CD4-positive, CD25-positive, alpha-beta regulatory T cell (primary cell): ENCODE data around the gene PLCB4. TPM values are rescaled to one million over a fixed set of nuclear protein-coding genes. Genes with fewer than 3 reads are reported as not detected.
A peak's percentile ranks its signal among the peaks of the same experiment; 100 is the strongest.

Experiments
- ATAC-seq, 2 donors: fragments of 150-1000 bp; cut with Tn5 transposase; one replicate each; pipeline ENCODE4 v1.10.0; 2021; ENCODE audit warnings: low read depth in 2 of 2, moderate number of reproducible peaks in 2 of 2, moderate library complexity in 1 of 2
- DNase-seq, 3 donors: peaks; one replicate each; pipeline versions ENCODE4 v3.0.0 to v3.0.0-alpha.2; 2012 to 2022; ENCODE audit warnings: mixed read lengths in 1 of 3
- H3K27ac ChIP-seq: one replicate; pipeline ENCODE4 v1.7.0; 2013; ENCODE audit warnings: mild to moderate bottlenecking, low read length; ENCODE audit not compliant: insufficient read depth, poor library complexity, severe bottlenecking
- H3K27me3 ChIP-seq: one replicate; pipeline ENCODE4 v1.7.0; 2013; ENCODE audit warnings: low read length; ENCODE audit not compliant: control insufficient read depth, insufficient read depth
- H3K36me3 ChIP-seq: one replicate; pipeline ENCODE4 v1.7.0; 2013; ENCODE audit warnings: mild to moderate bottlenecking, low read length, moderate library complexity; ENCODE audit not compliant: control insufficient read depth, insufficient read depth
- H3K4me1 ChIP-seq: 2 replicates; pipeline ENCODE4 v1.7.0; 2013; ENCODE audit warnings: mild to moderate bottlenecking, low read length; ENCODE audit not compliant: insufficient read depth, control insufficient read depth, poor library complexity, severe bottlenecking
- H3K4me3 ChIP-seq: one replicate; pipeline ENCODE4 v1.7.0; 2013; ENCODE audit warnings: low read depth, mild to moderate bottlenecking, low read length, moderate library complexity
- H3K9me3 ChIP-seq, 2 experiments: 1 replicate in 1 of 2; 2 replicates in 1 of 2; pipeline ENCODE4 v1.7.0; 2013; ENCODE audit warnings: low read length in 2 of 2, mild to moderate bottlenecking in 1 of 2, moderate library complexity in 1 of 2; ENCODE audit not compliant: control insufficient read depth in 2 of 2
- H3K27ac Mint-ChIP-seq, 3 donors: one replicate each; pipeline ENCODE4 v1.8.0; 2020 to 2022; ENCODE audit warnings: mild to moderate bottlenecking in 3 of 3, mixed read lengths in 3 of 3, moderate library complexity in 2 of 3
- H3K27me3 Mint-ChIP-seq: one replicate; pipeline ENCODE4 v1.8.0; 2022; ENCODE audit warnings: mild to moderate bottlenecking, mixed read lengths
- H3K36me3 Mint-ChIP-seq: one replicate; pipeline ENCODE4 v1.8.0; 2020; ENCODE audit warnings: mixed read lengths
- H3K4me1 Mint-ChIP-seq, 4 donors: one replicate each; pipeline ENCODE4 v1.8.0; 2020 to 2022; ENCODE audit warnings: mixed read lengths in 4 of 4, mild to moderate bottlenecking in 1 of 4
- H3K4me3 Mint-ChIP-seq, 4 donors: one replicate each; pipeline ENCODE4 v1.8.0; 2020 to 2022; ENCODE audit warnings: mild to moderate bottlenecking in 4 of 4, mixed read lengths in 4 of 4, moderate library complexity in 3 of 4
- H3K9me3 Mint-ChIP-seq, 7 donors: one replicate each; pipeline ENCODE4 v1.8.0; 2020 to 2022; ENCODE audit warnings: mixed read lengths in 7 of 7, mild to moderate bottlenecking in 3 of 7, moderate library complexity in 2 of 7
- polyA plus RNA-seq, 4 donors: library from polyadenylated mRNA; unstranded; fragments of 300-500 nt; fragmentation: Illumina TruSeq; gene quantifications; one replicate each; pipeline ENCODE4 v1.2.3, GENCODE V29; 2021
- total RNA-seq: library from RNA; stranded (reverse); gene quantifications from one replicate; pipeline ENCODE4 v1.2.3, GENCODE V29; 2022

Gene PLCB4
- total and polyA plus RNA-seq, 5 donors from 2014 or later: 0.94 TPM; not detected in 4

GRCh38 chr20:9109566-9109965 is 40.7 kb downstream of the PLCB4 start:
- Mint-ChIP-seq H3K4me3 (no peak overlapping the region), H3K27me3 (no peaks in the 10 kb centered on the region), H3K9me3 (peaks cover 0 to 4% (median 2%) of the 10 kb centered on the region in 7 donors), H3K27ac (no peak overlapping the region), H3K4me1 (no peaks in the 10 kb centered on the region), H3K36me3 (no peaks in the 10 kb centered on the region)
- DNase-seq: no peak
- Histone ChIP-seq H3K27me3 (no peaks in the 10 kb centered on the region), H3K36me3 (no peaks in the 10 kb centered on the region), H3K9me3 (no peaks in the 10 kb centered on the region), H3K4me1 (no peaks in the 10 kb centered on the region), H3K4me3 (no peak overlapping the region), H3K27ac (no peak overlapping the region)
- no peak for ATAC-seq

- Histone ChIP-seq H3K4me3 (no peak overlapping the region), H3K4me1 (no peaks in the 10 kb centered on the region), H3K36me3 (no peaks in the 10 kb centered on the region), H3K9me3 (no peaks in the 10 kb centered on the region), H3K27me3 (no peaks in the 10 kb centered on the region), H3K27ac (no peak overlapping the region)
- Mint-ChIP-seq H3K36me3 (no peaks in the 10 kb centered on the region), H3K27me3 (no peaks in the 10 kb centered on the region), H3K4me3 (no peak overlapping the region), H3K27ac (no peak overlapping the region), H3K4me1 (no peaks in the 10 kb centered on the region), H3K9me3 (peaks cover 0 to 4% (median 2%) of the 10 kb centered on the region in 7 donors)
- ATAC-seq: no peak
- no peak for DNase-seq
Measured at GRCh38 chr20:9110365-9110764, 41.5 kb downstream of the PLCB4 start.

DNA sequence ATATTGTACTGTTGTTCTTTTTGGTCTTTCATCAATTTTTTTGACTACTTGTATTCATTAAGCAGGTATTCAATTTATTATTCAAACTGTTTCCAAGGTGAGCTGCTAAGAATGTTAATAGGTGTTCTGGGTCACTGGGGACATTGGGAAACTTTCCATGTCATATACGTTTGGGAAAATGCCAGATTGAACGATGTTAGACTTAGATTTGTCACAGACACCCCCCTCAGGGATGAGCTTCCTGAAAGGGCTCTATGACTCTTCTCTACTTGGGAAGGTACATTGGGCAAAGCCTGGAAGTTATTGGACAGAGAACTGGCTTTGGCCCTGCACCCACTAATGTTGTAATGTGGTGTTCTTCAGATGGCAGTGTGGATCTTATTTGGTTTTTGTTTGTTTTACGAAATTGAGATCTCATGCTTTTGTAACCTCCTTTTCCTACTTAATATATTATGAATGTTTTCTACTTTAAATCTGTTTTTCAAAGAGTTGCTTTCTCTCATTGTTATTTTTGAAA is 42.1 kb downstream of the PLCB4 start:
- Mint-ChIP-seq H3K27me3 (no peaks in the 10 kb centered on the region), H3K36me3 (no peaks in the 10 kb centered on the region)

GRCh38 chr20:9112541-9113515 is 43.9 kb downstream of the PLCB4 start:
- Histone ChIP-seq H3K4me3 (no peak overlapping the region), H3K4me1 (no peaks in the 10 kb centered on the region), H3K9me3 (no peaks in the 10 kb centered on the region), H3K36me3 (no peaks in the 10 kb centered on the region), H3K27me3 (no peaks in the 10 kb centered on the region), H3K27ac (no peak overlapping the region)
- Mint-ChIP-seq H3K36me3 (no peaks in the 10 kb centered on the region), H3K27me3 (no peaks in the 10 kb centered on the region), H3K27ac (no peak overlapping the region), H3K4me1 (no peaks in the 10 kb centered on the region), H3K9me3 (peaks cover 0 to 4% (median 4%) of the 10 kb centered on the region in 7 donors), H3K4me3 (no peak overlapping the region)
- DNase-seq (no peak), ATAC-seq (no peak)

More for the DNA sequence above, 42.1 kb downstream of the PLCB4 start:
- Histone ChIP-seq H3K4me3 (no peak overlapping the region), H3K9me3 (no peaks in the 10 kb centered on the region), H3K36me3 (no peaks in the 10 kb centered on the region), H3K27me3 (no peaks in the 10 kb centered on the region), H3K27ac (no peak overlapping the region), H3K4me1 (no peaks in the 10 kb centered on the region)
- H3K4me1 Mint-ChIP-seq: no peaks in the 10 kb centered on the region
- no peak for DNase-seq
- no peak for ATAC-seq
- no peak overlapping the region for H3K27ac Mint-ChIP-seq
- H3K4me3 Mint-ChIP-seq: no peak overlapping the region
- H3K9me3 Mint-ChIP-seq: peaks cover 0 to 4% (median 1%) of the 10 kb centered on the region in 7 donors

GRCh38 chr20:9114709-9115108 is 45.8 kb downstream of the PLCB4 start:
- no peaks in the 10 kb centered on the region for H3K9me3 ChIP-seq
- no peak overlapping the region for H3K4me3 ChIP-seq
- Mint-ChIP-seq H3K27me3 (no peaks in the 10 kb centered on the region), H3K4me1 (no peaks in the 10 kb centered on the region), H3K36me3 (no peaks in the 10 kb centered on the region), H3K27ac (no peak overlapping the region), H3K4me3 (no peak overlapping the region), H3K9me3 (peaks cover 0 to 4% (median 3%) of the 10 kb centered on the region in 7 donors)
- H3K4me1 ChIP-seq: no peaks in the 10 kb centered on the region
- no peaks in the 10 kb centered on the region for H3K36me3 ChIP-seq
- H3K27me3 ChIP-seq: no peaks in the 10 kb centered on the region
- H3K27ac ChIP-seq: no peak overlapping the region
- no peak for ATAC-seq
- no peak for DNase-seq

- Histone ChIP-seq H3K4me1 (no peaks in the 10 kb centered on the region), H3K27me3 (no peaks in the 10 kb centered on the region), H3K27ac (no peak overlapping the region), H3K9me3 (no peaks in the 10 kb centered on the region), H3K36me3 (no peaks in the 10 kb centered on the region), H3K4me3 (no peak overlapping the region)
- ATAC-seq (no peak), DNase-seq (no peak)
- Mint-ChIP-seq H3K27ac (peak overlapping the region in 1 of 3 donors; percentile 46), H3K9me3 (peaks cover 0 to 12% (median 4%) of the 10 kb centered on the region in 7 donors), H3K4me1 (no peaks in the 10 kb centered on the region), H3K4me3 (no peak overlapping the region), H3K27me3 (no peaks in the 10 kb centered on the region), H3K36me3 (no peaks in the 10 kb centered on the region)
Measured at GRCh38 chr20:9117548-9117947, 48.7 kb downstream of the PLCB4 start.

GRCh38 chr20:9119776-9120175 is 50.9 kb downstream of the PLCB4 start:
- Mint-ChIP-seq H3K4me3 (no peak overlapping the region), H3K36me3 (no peaks in the 10 kb centered on the region), H3K27ac (no peak overlapping the region), H3K9me3 (peaks cover 0 to 13% (median 3%) of the 10 kb centered on the region in 7 donors), H3K4me1 (no peaks in the 10 kb centered on the region), H3K27me3 (no peaks in the 10 kb centered on the region)
- Histone ChIP-seq H3K27me3 (no peaks in the 10 kb centered on the region), H3K4me1 (no peaks in the 10 kb centered on the region), H3K36me3 (no peaks in the 10 kb centered on the region), H3K9me3 (no peaks in the 10 kb centered on the region), H3K27ac (no peak overlapping the region), H3K4me3 (no peak overlapping the region)
- DNase-seq: no peak
- ATAC-seq: no peak
